Keratinocyte (primary cell): Measurements from ENCODE around the gene EPHA6. TPM values are rescaled to one million over a fixed set of nuclear protein-coding genes. Genes with fewer than 3 reads are reported as not detected.

Source experiments
- DNase-seq: peaks from one replicate; pipeline ENCODE4 v3.0.0-alpha.2; 2011; ENCODE audit warnings: low read depth, missing footprints, low spot score
- FAIRE-seq: peaks from 2 replicates; lab custom pipeline; 2011; peaks lifted over from hg19 to GRCh38; lab: Jason Lieb, UNC
- H2AFZ ChIP-seq: 2 replicates; pipeline ENCODE4 v1.6.0; 2012; ENCODE audit warnings: low read length, control low read depth, inconsistent platforms; ENCODE audit not compliant: control insufficient read depth
- H3K27ac ChIP-seq: 2 replicates; pipeline ENCODE4 v1.5.1; 2011; ENCODE audit warnings: low read length; ENCODE audit not compliant: control insufficient read depth, insufficient read depth
- H3K27me3 ChIP-seq: 3 replicates; pipeline ENCODE4 v1.6.0; 2011; ENCODE audit warnings: low read length; ENCODE audit not compliant: control insufficient read depth, insufficient read depth; ENCODE audit errors: extremely low read depth
- H3K36me3 ChIP-seq, 2 experiments: 2 replicates in 1 of 2; 3 replicates in 1 of 2; pipeline ENCODE4 v1.5.1; 2011; ENCODE audit warnings: low read length in 2 of 2, mild to moderate bottlenecking in 1 of 2; ENCODE audit not compliant: control insufficient read depth in 2 of 2, insufficient read depth in 2 of 2; ENCODE audit errors: extremely low read depth in 1 of 2
- H3K4me1 ChIP-seq: 3 replicates; pipeline ENCODE4 v1.5.1; 2011; ENCODE audit warnings: low read length; ENCODE audit not compliant: control insufficient read depth, insufficient read depth; ENCODE audit errors: extremely low read depth
- H3K4me2 ChIP-seq: 3 replicates; pipeline ENCODE4 v1.6.0; 2011; ENCODE audit warnings: low read depth, low read length; ENCODE audit not compliant: control insufficient read depth, insufficient read depth; ENCODE audit errors: extremely low read depth
- H3K4me3 ChIP-seq, 3 experiments: fragments of 200-600 bp in 1 of 3; sonication (generic) in 1 of 3; 2 replicates in 2 of 3; 3 replicates in 1 of 3; pipeline ENCODE4 v1.5.1; 2011 to 2016; ENCODE audit warnings: low read length in 3 of 3, mild to moderate bottlenecking in 3 of 3, control low read depth in 2 of 3, inconsistent platforms in 1 of 3, low read depth in 1 of 3, mixed read lengths in 1 of 3, mixed run types in 1 of 3, moderate library complexity in 1 of 3; ENCODE audit not compliant: control insufficient read depth in 2 of 3, insufficient read depth in 2 of 3; ENCODE audit errors: extremely low read depth in 1 of 3
- H3K79me2 ChIP-seq: 2 replicates; pipeline ENCODE4 v1.6.0; 2012; ENCODE audit warnings: low read length; ENCODE audit not compliant: control insufficient read depth, insufficient read depth
- H3K9ac ChIP-seq: 3 replicates; pipeline ENCODE4 v1.6.0; 2011; ENCODE audit warnings: low read length; ENCODE audit not compliant: control insufficient read depth, insufficient read depth; ENCODE audit errors: extremely low read depth
- H3K9me1 ChIP-seq: 3 replicates; pipeline ENCODE4 v1.6.0; 2011; ENCODE audit warnings: low read length; ENCODE audit not compliant: control insufficient read depth, insufficient read depth; ENCODE audit errors: extremely low read depth
- H3K9me3 ChIP-seq: 2 replicates; pipeline ENCODE4 v1.5.1; 2012; ENCODE audit warnings: low read depth, low read length; ENCODE audit not compliant: control insufficient read depth
- H4K20me1 ChIP-seq: 3 replicates; pipeline ENCODE4 v1.6.0; 2011; ENCODE audit warnings: low read length; ENCODE audit not compliant: control insufficient read depth, insufficient read depth; ENCODE audit errors: extremely low read depth
- CTCF ChIP-seq, 3 experiments: IDR thresholded peaks in 1 of 3; conservative IDR thresholded peaks in 1 of 3; optimal IDR thresholded peaks in 1 of 3; 2 replicates in 2 of 3; 3 replicates in 1 of 3; pipeline versions ENCODE3 to v1.5.1; 2011; ENCODE audit warnings: low read length in 3 of 3, mild to moderate bottlenecking in 3 of 3, moderate library complexity in 2 of 3, control low read depth in 1 of 3, inconsistent platforms in 1 of 3; ENCODE audit not compliant: insufficient read depth in 2 of 3; ENCODE audit errors: extremely low read depth in 1 of 3
- EZH2 ChIP-seq: IDR thresholded peaks from one replicate; pipeline ENCODE4 v1.6.1; 2012; ENCODE audit warnings: inconsistent platforms, mild to moderate bottlenecking, low read length, moderate library complexity
- dilution Hi-C: fragments of 300-500 bp; cut with MboI; formaldehyde crosslinking; loops from one replicate; pipeline ENCODE4 v1.7.0; 2020; ENCODE audit warnings: low sequenced_read_pairs; ENCODE audit not compliant: extremely low pct_ligation_motif_present
- polyA plus RNA-seq, 5 experiments: library from polyadenylated mRNA; depleted of rRNA in 3 of 5; stranded (reverse) in 3 of 5; stranded (forward) in 1 of 5; unstranded in 1 of 5; fragments of >200 nt; gene quantifications; 1 replicate in 1 of 5; 2 replicates in 3 of 5; 3 replicates in 1 of 5; pipeline versions ENCODE4 v1.2.1 to v1.2.3, GENCODE V29; 2011 to 2012; ENCODE audit warnings: missing spikeins in 2 of 5, low read depth in 1 of 5, low replicate concordance in 1 of 5

EPHA6 gene
- polyA plus RNA-seq, 1 donor (not counting 4 experiments of a cell fraction or from before 2014, with no cell fraction given): not detected

- no peaks in the 10 kb centered on the region for H3K79me2 ChIP-seq
- no peak for FAIRE-seq
- dilution Hi-C loops: no loop called here
These were observed 623.7 kb downstream of the EPHA6 start for GRCh38 chr3:97438131-97438530.

GRCh38 chr3:97439373-97439772, 625.0 kb downstream of the EPHA6 start:
- Histone ChIP-seq H3K4me1 (no peaks in the 10 kb centered on the region), H3K4me2 (no peak overlapping the region), H3K27ac (no peak overlapping the region), H3K9me1 (no peaks in the 10 kb centered on the region), H3K9me3 (no peaks in the 10 kb centered on the region), H4K20me1 (no peaks in the 10 kb centered on the region), H3K79me2 (no peaks in the 10 kb centered on the region), H3K36me3 (no peaks in the 10 kb centered on the region), H3K27me3 (no peaks in the 10 kb centered on the region), H2AFZ (no peak overlapping the region), H3K9ac (no peak overlapping the region), H3K4me3 (no peak overlapping the region)
- TF ChIP-seq CTCF (optimal IDR thresholded peaks at IDR 0.05 in 1 of 3, IDR thresholded peaks at IDR 0.05 in 1 of 3, conservative IDR thresholded peaks at IDR 0.05 in 1 of 3; ENCODE audit: extremely low read depth in 1 of 3, insufficient read depth in 2 of 3, low read length in 3 of 3) (no peak), EZH2 (no peak)
- dilution Hi-C loops: no loop called here
- DNase-seq (no peak), FAIRE-seq (no peak)

More at GRCh38 chr3:97438131-97438530, 623.7 kb downstream of the EPHA6 start:
- Histone ChIP-seq H2AFZ (no peak overlapping the region), H4K20me1 (no peaks in the 10 kb centered on the region), H3K9me1 (no peaks in the 10 kb centered on the region), H3K36me3 (no peaks in the 10 kb centered on the region), H3K27ac (no peak overlapping the region), H3K9me3 (no peaks in the 10 kb centered on the region), H3K27me3 (no peaks in the 10 kb centered on the region), H3K9ac (no peak overlapping the region), H3K4me3 (no peak overlapping the region), H3K4me1 (no peaks in the 10 kb centered on the region), H3K4me2 (no peak overlapping the region)
- DNase-seq: no peak
- no peak for TF ChIP-seq CTCF (optimal IDR thresholded peaks at IDR 0.05 in 1 of 3, IDR thresholded peaks at IDR 0.05 in 1 of 3, conservative IDR thresholded peaks at IDR 0.05 in 1 of 3; ENCODE audit: extremely low read depth in 1 of 3, insufficient read depth in 2 of 3, low read length in 3 of 3)
- TF ChIP-seq EZH2: no peak
